Retina (tissue), 1 donor: ENCODE measurements around the gene ALS2CL.

Experiments used
- DNase-seq: peaks from one replicate; pipeline ENCODE4 v3.0.0-alpha.2; 2016

ALS2CL gene

GRCh38 chr3:46675843-46676567 is 17.5 kb downstream of the ALS2CL start:
- DNase-seq, result no peak

- DNase-seq, result no peak
These were observed 18.1 kb downstream of the ALS2CL start for GRCh38 chr3:46675426-46675825.

- DNase-seq, result no peak
These were observed 19.2 kb downstream of the ALS2CL start for GRCh38 chr3:46674031-46674845.

- no peak for DNase-seq
These were observed 20.1 kb downstream of the ALS2CL start for GRCh38 chr3:46673151-46674030.

- DNase-seq, result no peak
These were observed 21.2 kb downstream of the ALS2CL start for GRCh38 chr3:46672349-46672695.

- no peak for DNase-seq
These were observed 21.7 kb downstream of the ALS2CL start for GRCh38 chr3:46671541-46672348.

GRCh38 chr3:46670891-46671427 is 22.5 kb downstream of the ALS2CL start:
- no peak for DNase-seq

GRCh38 chr3:46670000-46670890 is 23.2 kb downstream of the ALS2CL start:
- no peak for DNase-seq

GRCh38 chr3:46669191-46669999 is 24.1 kb downstream of the ALS2CL start:
- no peak for DNase-seq

- DNase-seq, result no peak
These were observed 24.9 kb downstream of the ALS2CL start for GRCh38 chr3:46668591-46668990.

GRCh38 chr3:46668116-46668515 is 25.4 kb downstream of the ALS2CL start:
- no peak for DNase-seq

- no peak for DNase-seq
These were observed 25.8 kb downstream of the ALS2CL start for GRCh38 chr3:46667657-46668056.

- no peak for DNase-seq
These were observed 26.3 kb downstream of the ALS2CL start for GRCh38 chr3:46667061-46667621.

- no peak for DNase-seq
These were observed 27.0 kb downstream of the ALS2CL start for GRCh38 chr3:46666453-46666845.

- no peak for DNase-seq
These were observed 27.6 kb downstream of the ALS2CL start for GRCh38 chr3:46665763-46666452.

- no peak for DNase-seq
These were observed 28.3 kb downstream of the ALS2CL start for GRCh38 chr3:46664971-46665762.

- DNase-seq, result no peak
These were observed 29.1 kb downstream of the ALS2CL start for GRCh38 chr3:46664188-46664970.
